ENCODE results near the gene UBE2C.

UBE2C gene

GRCh38 chr20:45810191-45810970, 2.1 kb upstream of the UBE2C start:
- TF ChIP-seq, protein P1, sequence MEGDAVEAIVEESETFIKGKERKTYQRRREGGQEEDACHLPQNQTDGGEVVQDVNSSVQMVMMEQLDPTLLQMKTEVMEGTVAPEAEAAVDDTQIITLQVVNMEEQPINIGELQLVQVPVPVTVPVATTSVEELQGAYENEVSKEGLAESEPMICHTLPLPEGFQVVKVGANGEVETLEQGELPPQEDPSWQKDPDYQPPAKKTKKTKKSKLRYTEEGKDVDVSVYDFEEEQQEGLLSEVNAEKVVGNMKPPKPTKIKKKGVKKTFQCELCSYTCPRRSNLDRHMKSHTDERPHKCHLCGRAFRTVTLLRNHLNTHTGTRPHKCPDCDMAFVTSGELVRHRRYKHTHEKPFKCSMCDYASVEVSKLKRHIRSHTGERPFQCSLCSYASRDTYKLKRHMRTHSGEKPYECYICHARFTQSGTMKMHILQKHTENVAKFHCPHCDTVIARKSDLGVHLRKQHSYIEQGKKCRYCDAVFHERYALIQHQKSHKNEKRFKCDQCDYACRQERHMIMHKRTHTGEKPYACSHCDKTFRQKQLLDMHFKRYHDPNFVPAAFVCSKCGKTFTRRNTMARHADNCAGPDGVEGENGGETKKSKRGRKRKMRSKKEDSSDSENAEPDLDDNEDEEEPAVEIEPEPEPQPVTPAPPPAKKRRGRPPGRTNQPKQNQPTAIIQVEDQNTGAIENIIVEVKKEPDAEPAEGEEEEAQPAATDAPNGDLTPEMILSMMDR (conservative IDR thresholded peaks at IDR 0.05) = no peak
- no peak for TF ChIP-seq ZFX (IDR thresholded peaks at IDR 0.05)
- 0 out of 2 replicates have a peak overlapping the region, but pooled peaks have one; percentile 93 for H3K27ac ChIP-seq

DNA sequence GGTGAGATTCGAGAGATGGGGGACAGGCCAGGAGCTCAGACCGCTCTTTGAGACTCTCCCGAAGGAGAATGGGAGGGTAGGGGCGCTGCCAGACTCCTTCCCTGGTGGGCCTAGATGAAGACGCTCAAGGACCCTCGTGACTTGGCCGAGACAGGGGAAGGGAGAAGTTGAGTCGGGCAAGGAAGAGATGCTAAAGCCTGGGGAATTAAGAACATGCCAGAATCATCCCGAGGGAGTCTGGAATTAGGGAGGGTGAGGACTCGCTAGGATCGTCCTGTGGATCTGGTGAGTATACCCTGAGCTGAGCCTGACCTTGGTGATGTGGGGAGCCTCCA, 529 bp downstream of the UBE2C start:
- peak; percentile 66; the same call in 1 of the 2 replicates for TF ChIP-seq ZFX (IDR thresholded peaks at IDR 0.05)
- TF ChIP-seq, protein P1 (conservative IDR thresholded peaks at IDR 0.05) = no peak
- peak overlapping the region; percentile 93 for H3K27ac ChIP-seq

GRCh38 chr20:45813489-45813888, 1.0 kb downstream of the UBE2C start:
- TF ChIP-seq, protein P1 (conservative IDR thresholded peaks at IDR 0.05) = no peak
- H3K27ac ChIP-seq = peak overlapping the region; percentile 93

DNA sequence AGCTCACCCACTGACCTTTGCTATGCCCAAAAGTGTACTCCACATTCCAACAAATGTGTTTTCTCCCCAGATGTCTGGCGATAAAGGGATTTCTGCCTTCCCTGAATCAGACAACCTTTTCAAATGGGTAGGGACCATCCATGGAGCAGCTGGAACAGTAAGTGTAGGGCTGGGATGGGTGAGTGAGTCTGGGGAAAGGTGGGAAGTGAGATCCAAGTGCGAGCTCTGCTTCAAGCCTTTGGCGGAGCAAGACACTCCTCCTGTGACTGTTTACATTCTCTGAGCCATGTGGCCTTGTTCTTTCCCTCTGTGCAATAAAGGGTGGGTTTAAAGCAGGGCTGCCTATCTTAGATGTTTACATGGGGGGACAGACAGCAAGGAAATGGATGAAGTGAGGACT, 1.9 kb downstream of the UBE2C start:
- no peak overlapping the region for H3K27ac ChIP-seq
- TF ChIP-seq, protein P1 (conservative IDR thresholded peaks at IDR 0.05) = no peak
- no peak for TF ChIP-seq ZFX (IDR thresholded peaks at IDR 0.05)

GRCh38 chr20:45816951-45817350, 4.5 kb downstream of the UBE2C start:
- TF ChIP-seq, protein P1 (conservative IDR thresholded peaks at IDR 0.05) = no peak
- no peak for TF ChIP-seq ZFX (IDR thresholded peaks at IDR 0.05)
- no peak overlapping the region for H3K27ac ChIP-seq

- no peak overlapping the region for H3K27ac ChIP-seq
- no peak for TF ChIP-seq ZFX (IDR thresholded peaks at IDR 0.05)
- TF ChIP-seq, protein P1 (conservative IDR thresholded peaks at IDR 0.05) = no peak
Measured at GRCh38 chr20:45817376-45818194, 5.1 kb downstream of the UBE2C start.

- H3K27ac ChIP-seq = no peak overlapping the region
- TF ChIP-seq, protein P1 (conservative IDR thresholded peaks at IDR 0.05) = no peak
Measured at GRCh38 chr20:45818239-45818638, 5.8 kb downstream of the UBE2C start.
